Retina (tissue), 1 donor: ENCODE measurements around the gene PIGQ.
"Not testable (repeated sequence)": the region's sequence is repeated elsewhere in the genome, so short reads cannot be mapped to it uniquely, and the experiment has no call there.

Source experiments
- DNase-seq: peaks from one replicate; pipeline ENCODE4 v3.0.0-alpha.2; 2016

The PIGQ gene

DNA sequence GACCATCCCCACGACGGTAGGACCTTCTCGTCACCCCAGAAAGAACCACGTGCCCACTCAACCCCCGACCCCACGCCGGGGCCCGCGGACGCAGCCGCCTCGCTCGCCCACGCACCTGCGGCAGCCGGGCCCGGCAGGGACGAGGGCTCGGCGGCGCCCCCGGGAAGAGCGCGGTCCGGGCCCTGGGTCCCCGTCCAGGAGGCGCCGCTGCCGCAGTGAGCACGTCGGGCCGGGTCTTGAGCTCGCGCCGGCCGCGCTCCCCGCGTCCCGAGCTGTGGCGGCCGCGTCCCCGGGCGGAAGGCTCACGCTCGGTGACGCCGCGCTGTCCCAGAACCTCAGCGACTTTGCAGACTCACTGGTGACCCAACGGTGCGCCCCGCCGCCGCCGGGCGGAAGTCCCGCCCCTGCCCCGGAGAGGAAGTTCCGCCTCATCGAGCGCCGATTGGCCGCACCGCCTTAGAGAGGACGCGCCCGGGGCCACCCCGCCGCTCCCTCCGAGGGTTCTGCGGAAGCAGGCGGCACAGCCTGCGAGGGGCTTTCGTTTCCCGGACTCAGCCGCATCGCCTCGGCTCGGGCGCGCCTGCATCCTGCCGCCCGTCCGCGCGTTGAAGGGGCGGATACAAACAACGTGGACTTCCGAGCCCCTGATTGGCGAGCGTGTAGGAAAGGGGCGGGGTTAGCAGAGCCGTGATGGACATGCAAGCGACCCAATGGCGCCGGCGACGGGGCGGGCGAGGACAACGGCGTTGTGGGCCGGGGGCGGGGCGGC is 19.3 kb downstream of the PIGQ start:
- DNase-seq, result peak; percentile 100

DNA sequence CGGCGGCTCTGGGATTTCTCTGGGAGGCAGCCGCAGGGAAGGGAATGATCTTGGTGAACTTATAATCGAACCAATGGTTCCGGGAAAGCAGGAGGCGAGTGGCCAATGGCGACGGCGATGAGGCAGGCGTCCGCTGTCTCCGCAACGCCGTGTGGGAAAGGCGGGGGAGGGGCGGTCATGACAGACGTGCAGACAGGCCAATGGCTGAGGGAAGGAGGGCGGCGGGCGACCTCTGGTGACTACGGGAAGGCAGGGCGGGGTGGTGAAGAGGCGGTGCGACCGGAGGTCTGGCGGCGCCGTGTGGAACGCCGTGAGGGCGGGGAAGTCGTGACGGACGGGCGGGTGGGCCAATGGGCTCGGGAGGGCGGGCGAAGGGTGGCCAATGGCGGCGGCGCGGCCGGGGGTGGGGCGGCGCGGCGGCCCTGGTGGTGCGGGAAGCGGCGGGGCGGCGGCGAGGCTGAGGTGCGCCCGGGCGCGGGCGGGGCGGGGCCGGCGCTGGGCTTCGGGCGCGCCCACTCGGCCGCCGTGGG is 20.0 kb downstream of the PIGQ start, which contains the start of gene RAB40C:
Gene RAB40C (plus strand): TSS at position 409 of the 530 bp plus-strand sequence. CDS start 226 bp downstream, outside the sequence.
- DNase-seq, result peak; percentile 98

DNA sequence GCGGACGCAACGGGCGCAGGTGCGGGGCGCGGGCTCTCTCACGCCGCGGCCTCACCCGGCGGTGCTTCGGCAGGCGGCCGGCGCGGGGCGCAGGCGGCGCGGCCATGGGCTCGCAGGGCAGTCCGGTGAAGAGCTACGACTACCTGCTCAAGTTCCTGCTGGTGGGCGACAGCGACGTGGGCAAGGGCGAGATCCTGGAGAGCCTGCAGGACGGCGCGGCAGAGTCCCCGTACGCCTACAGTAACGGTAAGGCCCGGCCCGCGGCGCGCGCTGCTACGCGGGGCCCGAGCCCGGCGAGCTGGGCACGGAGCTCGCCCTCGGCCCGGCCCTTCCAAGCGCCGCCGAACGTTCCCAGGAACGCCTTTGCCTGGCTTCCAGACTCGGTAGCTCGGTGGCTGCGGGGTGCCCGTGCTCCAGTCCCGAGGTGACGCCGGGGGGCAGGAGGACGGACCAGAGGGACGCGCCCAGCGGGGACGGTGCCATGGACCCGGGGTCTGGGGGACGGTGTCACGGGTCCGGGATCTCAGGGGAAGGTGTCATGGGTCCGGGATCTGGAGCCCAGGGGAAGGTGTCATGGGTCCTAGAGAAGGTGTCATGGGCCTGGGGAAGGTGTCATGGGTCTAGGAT is 20.5 kb downstream of the PIGQ start:
- peak; percentile 64 for DNase-seq

GRCh38 chr16:590815-591200 is 21.0 kb downstream of the PIGQ start:
- DNase-seq, result no peak

DNA sequence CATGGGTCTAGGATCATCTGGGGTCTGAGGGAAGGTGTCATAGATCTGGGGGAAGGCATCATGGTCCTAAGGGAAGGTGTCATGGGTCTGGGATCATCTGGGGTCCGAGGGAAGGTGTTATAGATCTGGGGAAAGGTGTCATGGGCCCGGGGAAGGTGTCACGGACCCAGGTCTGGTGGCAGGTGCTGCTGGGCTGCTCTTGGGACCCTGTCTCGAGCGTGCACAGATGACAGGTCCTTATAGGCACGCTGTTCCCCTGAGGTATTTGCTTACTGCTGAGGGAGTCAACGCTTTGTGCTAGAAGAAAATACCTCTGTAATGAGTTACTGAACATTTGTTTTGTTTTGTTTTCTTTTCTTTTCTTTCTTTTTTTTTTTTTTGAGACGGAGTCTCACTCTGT is 21.5 kb downstream of the PIGQ start:
- no peak for DNase-seq

DNA sequence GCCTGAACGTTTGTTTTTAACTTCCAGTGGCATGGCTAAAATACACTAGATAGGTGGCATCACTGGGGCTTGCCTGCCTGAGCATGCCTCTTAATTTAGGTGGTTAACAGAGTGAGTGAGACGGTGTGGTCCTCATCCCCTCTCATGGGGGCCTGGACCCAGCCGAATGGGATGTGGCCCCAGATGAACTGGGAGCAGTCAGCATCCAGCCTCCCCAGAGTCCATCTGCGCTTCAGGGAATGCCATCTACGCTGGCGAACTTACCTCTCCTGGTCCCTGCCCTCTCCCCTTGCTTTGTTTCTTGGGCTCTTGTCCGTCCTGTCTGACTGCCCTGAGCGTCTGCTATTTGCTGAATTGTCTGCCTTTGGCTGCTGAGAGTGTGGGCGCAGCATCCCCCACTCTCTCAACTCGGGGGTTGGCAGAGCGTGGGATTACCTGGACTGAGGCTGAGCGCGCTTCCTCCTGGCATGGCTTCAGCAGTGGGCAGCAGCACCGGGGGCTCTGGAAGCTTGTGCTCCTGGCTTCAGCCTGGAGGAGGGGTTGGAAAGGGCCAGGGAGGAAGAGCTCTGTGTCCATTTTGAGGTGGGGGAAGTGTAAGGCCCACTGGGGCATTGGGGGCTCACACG is 22.2 kb downstream of the PIGQ start:
- DNase-seq, result no peak

GRCh38 chr16:592518-593306 is 22.9 kb downstream of the PIGQ start:
- DNase-seq, result no peak

DNA sequence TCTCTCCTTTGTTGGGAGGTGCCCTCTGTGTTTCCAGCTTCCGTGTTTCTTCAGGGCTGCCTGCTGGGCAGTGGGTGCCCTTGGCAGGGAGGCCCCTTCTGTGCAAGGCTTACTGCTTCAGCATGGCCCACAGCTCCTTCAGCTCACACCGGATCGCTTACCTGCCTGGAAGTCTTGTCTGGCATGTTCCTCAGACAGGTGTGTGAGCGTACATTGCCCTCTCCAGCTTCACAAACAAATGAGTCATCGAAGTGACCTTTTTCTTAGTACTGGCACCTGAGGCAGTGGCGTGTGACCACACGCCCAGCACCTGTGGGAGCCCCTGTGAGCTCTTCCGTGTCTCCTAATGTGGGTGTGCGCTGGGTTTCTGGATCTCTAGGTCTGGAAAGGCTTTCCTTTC is 23.6 kb downstream of the PIGQ start:
- no peak for DNase-seq

DNA sequence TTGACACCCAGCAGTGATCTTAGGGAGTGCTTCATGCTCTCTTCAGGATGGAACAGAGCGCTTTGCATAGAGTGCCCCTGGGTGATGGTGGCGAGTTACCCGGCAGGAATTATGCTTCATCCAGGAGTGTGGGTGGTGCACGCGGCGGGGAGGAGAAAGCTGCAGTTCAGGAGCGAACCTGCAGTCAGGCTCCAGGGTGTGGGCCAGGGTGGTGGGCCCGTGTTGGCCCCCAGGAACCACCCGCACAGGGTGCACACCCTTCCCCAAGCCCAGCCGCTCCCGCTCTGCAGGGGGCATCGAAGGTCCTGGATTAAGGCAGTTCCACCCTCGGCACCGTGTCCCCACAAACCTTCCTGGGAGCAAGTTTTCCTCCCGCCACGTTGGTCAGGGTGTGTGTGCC is 24.0 kb downstream of the PIGQ start:
- DNase-seq, result no peak

- DNase-seq, result no peak
These were observed 25.3 kb downstream of the PIGQ start for GRCh38 chr16:595094-595528.

- DNase-seq, result no peak
These were observed 26.4 kb downstream of the PIGQ start for GRCh38 chr16:595942-596735.

GRCh38 chr16:596736-597060 is 26.9 kb downstream of the PIGQ start:
- no peak for DNase-seq

DNA sequence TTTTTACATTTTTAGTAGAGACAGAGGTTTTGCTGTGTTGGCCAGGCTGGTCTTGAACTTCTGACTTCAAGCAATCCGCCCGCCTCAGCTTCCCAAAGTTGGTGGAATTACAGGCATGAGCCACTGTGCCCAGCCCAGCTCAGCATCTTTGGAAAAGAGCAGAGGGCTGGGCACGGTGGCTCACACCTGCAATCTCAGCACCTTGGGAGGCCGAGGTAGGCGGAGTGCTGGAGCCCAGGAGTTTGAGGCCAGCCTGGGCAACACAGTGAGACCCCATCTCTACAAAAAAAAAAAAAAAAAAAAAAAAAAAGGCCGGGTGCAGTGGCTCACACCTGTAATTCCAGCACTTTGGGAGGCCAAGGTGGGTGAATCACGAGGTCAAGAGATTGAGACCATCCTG is 27.9 kb downstream of the PIGQ start:
- not testable (repeated sequence) for DNase-seq

- no peak for DNase-seq
These were observed 29.3 kb downstream of the PIGQ start for GRCh38 chr16:598823-599739.

- no peak for DNase-seq
These were observed 31.0 kb downstream of the PIGQ start for GRCh38 chr16:600781-601180.

DNA sequence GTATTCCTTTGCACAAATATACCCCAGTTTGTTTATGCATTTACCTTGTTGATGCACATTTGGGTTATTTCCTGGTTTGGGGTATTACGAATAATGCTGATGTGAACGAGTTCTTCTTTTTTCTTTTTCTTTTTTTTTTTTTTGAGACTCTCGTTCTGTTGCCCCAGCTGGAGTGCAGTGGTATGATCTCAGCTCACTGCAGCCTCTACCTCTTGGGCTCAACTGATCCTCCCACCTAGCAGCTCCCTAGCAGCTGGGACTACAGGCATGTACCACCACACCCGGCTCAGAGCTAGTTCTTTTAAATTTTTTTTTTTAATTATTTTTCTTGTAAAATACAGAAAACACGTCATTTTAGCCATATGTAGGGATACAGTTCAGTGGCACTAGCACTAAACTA is 34.2 kb downstream of the PIGQ start:
- no peak for DNase-seq

DNA sequence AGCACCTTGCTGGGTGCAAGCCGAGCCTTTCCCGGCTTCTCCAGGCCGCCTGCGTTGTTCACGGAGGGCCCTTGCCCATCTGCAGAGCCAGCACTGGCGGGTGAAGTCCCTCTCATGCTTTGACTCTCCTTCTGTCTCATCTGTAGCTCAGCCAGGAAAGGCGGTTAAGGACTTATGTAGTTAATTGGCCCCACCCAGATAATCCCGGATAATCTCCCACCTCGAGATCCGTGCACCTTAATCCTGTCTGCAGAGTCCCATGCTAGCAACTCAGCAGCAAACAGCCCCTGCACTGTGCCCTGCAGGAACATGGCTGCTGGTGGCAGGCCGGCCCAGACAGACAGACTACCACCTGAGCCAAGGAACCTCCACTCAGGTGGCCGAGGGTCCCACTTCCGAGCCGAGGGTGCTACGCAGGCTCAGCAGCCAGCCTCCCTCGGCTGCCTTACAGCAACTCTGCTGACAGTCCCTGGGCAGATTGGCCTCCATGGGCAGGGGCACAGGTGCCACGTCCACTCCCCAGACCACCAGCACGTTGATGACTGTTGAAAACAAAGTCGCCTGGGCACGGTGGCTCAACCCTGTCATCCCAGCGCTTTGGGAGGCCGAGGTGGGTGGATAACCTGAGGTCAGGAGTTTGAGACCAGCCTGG is 37.0 kb downstream of the PIGQ start:
- no peak for DNase-seq

GRCh38 chr16:608019-608418 is 38.3 kb downstream of the PIGQ start:
- no peak for DNase-seq

DNA sequence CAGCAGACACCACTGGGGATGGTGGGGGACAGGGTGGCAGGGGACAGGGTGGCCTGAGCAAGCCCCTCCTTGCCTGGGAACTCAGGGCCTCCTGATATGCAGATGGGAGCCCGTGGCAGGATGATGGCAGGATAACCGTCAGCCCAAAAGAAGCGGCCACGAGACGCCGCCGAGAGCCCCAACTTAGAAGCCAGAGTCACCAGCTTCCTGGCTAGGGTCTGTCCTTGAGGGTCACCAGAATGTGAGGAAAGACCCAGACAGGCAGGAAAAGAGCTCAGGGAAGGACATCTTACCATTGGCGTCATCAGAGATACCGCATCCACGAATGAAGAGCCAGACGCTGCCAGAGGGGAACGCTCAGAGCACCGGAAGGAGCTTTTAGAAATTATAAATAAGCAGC is 39.5 kb downstream of the PIGQ start:
- DNase-seq, result no peak

- DNase-seq, result no peak
These were observed 40.2 kb downstream of the PIGQ start for GRCh38 chr16:609984-610383.
